GM12865 (cell line): Measurements from ENCODE around the gene ABLIM3.

Experiments
- DNase-seq: peaks from one replicate; pipeline ENCODE4 v3.0.0; 2010; ENCODE audit warnings: low read depth
- H3K4me3 ChIP-seq: 2 replicates; pipeline ENCODE4 v1.5.1; 2011; ENCODE audit warnings: mild to moderate bottlenecking, low read depth, low read length, control low read depth
- CTCF ChIP-seq: IDR thresholded peaks from 2 replicates; pipeline ENCODE4 v1.5.1; 2011; ENCODE audit warnings: low read length, control low read depth, low read depth, inconsistent platforms; ENCODE audit not compliant: insufficient read depth; ENCODE audit errors: missing control alignments

Gene ABLIM3

GRCh38 chr5:149154650-149155049, 13.4 kb downstream of the ABLIM3 start:
- no peak overlapping the region for H3K4me3 ChIP-seq
- DNase-seq: no peak
- no peak for TF ChIP-seq CTCF

- TF ChIP-seq CTCF: no peak
- no peak for DNase-seq
- no peak overlapping the region for H3K4me3 ChIP-seq
These were observed 15.3 kb downstream of the ABLIM3 start for GRCh38 chr5:149156435-149157083.

GRCh38 chr5:149157330-149157729, 16.0 kb downstream of the ABLIM3 start:
- H3K4me3 ChIP-seq: no peak overlapping the region
- TF ChIP-seq CTCF: no peak
- DNase-seq: no peak

- no peak for TF ChIP-seq CTCF
- H3K4me3 ChIP-seq: no peak overlapping the region
- no peak for DNase-seq
These were observed 19.0 kb downstream of the ABLIM3 start for GRCh38 chr5:149160291-149160787.

- no peak for DNase-seq
- H3K4me3 ChIP-seq: no peak overlapping the region
- no peak for TF ChIP-seq CTCF
These were observed 19.9 kb downstream of the ABLIM3 start for GRCh38 chr5:149161026-149161687.

- DNase-seq: no peak
- H3K4me3 ChIP-seq: no peak overlapping the region
- TF ChIP-seq CTCF: no peak
These were observed 20.6 kb downstream of the ABLIM3 start for GRCh38 chr5:149161850-149162249.
